HG02623 (cell line): Measurements from ENCODE around the gene TBC1D30.

ENCODE experiments used
- ATAC-seq: cut with Tn5 transposase; IDR thresholded peaks from one replicate; pipeline ENCODE4 v1.9.1; 2021; ENCODE audit warnings: moderate library complexity; ENCODE audit not compliant: unreplicated experiment

The TBC1D30 gene

GRCh38 chr12:64907097-64907496 is 82.7 kb downstream of the TBC1D30 start:
- no peak for ATAC-seq

DNA sequence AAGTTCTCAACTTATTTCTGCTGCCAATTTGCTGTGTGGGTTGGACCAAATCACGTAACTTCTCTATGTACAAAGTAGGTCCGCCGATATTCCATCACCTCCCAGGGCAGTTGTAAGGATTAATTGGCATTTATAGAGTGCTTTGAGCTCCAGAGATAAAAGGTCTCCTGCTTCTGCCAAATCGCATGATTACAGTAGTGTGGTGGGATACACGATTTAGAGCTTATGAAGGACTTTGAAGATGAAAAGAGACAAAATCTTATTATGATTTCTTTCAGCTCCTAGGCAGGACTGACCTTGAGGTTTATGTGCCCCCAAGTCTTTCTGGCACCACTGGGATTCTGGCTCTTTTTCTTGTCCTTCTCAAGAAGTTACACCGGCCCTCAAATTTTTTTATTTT is 84.7 kb downstream of the TBC1D30 start:
- no peak for ATAC-seq

DNA sequence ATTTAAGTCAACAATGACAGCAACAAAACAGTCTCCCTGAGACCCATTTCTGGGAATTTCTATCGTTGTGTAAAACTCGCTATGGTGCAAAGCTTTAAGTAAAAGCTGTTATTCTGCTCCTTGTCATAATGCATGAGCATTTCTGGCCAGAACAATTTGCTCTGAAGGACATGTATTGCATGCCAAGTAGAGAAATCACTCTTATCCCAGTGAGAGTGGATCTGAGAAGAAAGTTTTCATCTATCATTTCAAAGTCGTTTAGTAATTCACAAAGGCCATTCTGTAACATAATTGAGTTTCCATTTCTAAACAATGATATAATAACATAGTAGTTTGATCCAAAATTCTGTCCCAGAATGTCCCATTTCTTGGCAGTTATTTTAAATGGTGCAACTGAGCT is 86.6 kb downstream of the TBC1D30 start:
- no peak for ATAC-seq

DNA sequence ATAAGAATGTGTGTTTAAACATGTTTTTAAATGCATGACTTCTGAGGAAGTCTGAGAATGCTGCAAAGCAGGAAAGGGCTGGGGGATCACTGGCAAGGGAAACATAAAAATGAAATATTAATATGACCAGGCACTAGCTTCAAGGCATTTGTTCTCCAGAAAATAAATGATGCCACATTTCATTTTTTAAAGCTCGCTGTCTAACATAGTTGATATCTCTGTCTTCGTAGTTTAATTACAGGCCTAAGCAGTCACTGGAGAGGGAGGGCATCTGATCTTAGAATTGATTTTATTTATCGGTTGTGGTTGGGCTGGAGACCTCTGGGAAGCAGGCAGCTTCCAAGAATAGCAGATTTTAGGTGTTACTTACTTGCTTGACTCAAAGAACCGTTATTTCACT is 87.5 kb downstream of the TBC1D30 start:
- ATAC-seq, result no peak

GRCh38 chr12:64912516-64913255 is 88.2 kb downstream of the TBC1D30 start:
- ATAC-seq, result no peak

GRCh38 chr12:64915242-64915641 is 90.8 kb downstream of the TBC1D30 start:
- ATAC-seq, result no peak

DNA sequence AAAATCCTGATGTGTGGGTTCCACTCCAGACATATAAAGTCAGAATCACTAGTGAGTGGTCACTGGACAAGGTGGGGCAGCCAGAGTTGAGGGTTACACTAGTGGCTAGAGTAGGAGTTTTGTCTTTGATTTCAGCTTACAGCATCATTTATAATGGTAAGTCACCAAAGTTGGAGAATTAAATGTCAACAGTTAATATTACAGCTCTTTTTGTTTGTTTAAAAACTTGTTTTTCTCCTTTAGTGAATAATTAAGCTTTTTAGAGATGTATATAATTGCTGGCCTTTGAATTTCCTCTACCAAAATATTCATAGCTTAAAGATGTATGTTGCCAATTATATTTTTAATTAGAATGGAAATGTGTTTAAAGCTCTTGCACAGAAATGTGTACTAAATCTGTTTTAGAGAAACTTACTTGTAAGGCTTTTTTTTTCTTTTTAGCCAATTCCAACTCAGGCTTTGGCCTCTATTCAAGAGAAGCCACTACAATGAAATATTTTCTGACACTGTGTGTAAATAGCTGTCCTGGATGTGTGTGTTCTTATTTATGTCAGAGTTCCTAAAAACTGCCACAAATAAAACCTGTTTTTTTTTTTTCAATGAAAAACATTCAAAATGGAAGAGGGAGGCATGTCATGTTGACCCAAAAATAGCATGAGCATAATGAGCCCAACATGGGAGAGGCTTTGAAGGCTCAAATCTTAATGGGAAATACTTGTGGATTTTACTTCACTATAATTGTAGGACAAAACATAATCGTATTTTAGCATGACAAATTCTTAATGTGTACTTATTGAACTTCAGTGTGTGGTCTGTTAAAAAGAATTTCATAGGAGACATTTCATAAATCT is 92.2 kb downstream of the TBC1D30 start:
- no peak for ATAC-seq

- no peak for ATAC-seq
Measured at GRCh38 chr12:64918344-64918743, 93.9 kb downstream of the TBC1D30 start.

GRCh38 chr12:64918801-64919200 is 94.4 kb downstream of the TBC1D30 start:
- ATAC-seq, result no peak

GRCh38 chr12:64922853-64923252 is 98.4 kb downstream of the TBC1D30 start:
- no peak for ATAC-seq

- no peak for ATAC-seq
Measured at GRCh38 chr12:64923536-64923935, 99.1 kb downstream of the TBC1D30 start.
